Measurements from ENCODE around the gene RAG1.

RAG1 gene

DNA sequence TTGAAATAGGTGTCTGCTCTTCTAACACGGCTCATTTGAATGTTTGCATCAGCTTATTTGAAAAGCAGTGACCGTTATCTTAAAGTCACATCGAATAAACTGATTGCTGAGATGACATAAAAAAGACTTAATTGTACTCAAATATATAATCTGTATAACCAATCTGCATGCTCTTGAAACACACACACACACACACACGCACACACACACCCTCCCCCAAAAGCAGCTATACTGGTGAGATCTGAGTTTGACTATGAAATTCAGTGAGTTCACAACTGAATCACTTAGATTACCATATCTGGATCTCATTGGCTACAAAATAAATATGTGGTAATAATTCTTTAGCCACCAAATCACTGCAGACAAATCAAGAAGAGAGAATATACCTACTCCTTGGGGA is 22.7 kb downstream of the RAG1 start:
- DNase-seq (ENCODE audit: low read depth in 2 of 2) = no peak

DNA sequence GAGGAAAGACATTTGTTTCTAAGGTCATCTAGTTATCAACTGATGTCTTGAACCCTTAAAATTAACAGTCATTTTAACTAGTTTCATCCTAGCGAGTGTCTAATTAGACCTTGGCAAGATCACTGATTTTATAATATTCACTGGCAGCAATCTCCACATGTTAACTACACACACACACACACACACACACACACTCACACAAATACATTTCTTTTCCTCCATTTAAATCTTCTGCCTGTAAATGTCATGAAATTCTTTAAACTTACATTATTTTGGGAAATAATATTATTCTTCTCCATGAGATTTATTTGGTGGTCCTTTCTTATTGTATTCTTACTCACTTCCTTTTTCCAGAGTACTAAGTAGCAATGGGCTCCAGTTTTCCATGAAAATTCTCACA is 23.6 kb downstream of the RAG1 start:
- no peak for DNase-seq (ENCODE audit: low read depth in 2 of 2)

DNA sequence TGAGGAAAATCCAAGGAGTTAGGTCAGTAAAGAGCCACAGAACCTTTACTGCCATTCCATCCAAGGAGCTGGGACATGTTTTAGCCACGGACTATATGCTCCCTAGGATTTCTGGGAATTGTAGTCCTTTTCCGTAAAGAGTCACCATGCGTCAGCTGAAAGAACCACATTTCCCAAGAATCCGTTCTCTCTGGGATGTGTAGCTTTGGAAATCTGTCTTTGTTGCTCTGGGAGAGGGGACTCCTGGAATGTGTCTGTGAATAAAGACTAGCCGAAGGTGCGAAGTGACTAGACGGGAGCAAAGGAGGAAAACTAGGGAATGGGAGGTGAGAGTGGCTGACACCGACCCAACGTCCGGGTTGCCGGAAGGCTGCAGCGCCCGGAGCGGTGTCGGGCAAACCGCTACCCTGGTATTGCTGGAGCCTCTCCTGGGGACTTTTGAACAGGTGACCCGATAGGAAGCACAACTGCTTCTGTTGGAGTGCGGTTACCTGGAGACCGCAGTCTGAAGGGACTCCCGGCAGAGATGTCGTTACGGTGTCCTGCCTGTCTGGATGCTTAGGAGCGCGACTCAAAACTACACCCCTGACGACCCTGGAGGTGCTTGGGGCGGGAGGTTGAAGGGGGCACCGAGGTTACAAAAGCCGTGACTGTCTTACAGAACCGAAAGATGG is 26.6 kb downstream of the RAG1 start, which contains the start of gene IFTAP:
Gene IFTAP (plus strand): TSS at position 187 of the 674 bp plus-strand sequence. CDS start 15,602 bp downstream, outside the sequence.
- peak in 1 of 2 donors; percentile 6 for DNase-seq (ENCODE audit: low read depth in 2 of 2)

DNA sequence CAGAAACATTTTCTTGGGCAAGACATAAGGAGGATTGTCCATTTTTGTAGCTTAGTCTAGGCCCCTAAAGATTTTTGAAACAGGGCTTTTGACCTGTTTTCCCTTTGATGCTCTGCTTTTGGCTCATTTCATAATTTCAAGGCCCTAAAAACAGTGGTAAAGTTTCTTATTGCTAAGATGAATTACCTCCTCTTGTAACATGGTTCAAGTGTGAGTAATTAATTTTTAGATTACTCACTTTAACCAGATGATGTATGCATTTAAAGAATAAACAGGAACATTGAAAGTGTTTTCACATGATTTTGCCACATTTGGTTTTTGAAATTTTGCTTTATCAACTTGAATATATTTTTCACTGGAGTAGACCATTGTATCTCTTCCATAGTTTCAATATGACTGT is 29.1 kb downstream of the RAG1 start:
- no peak for DNase-seq (ENCODE audit: low read depth in 2 of 2)

DNA sequence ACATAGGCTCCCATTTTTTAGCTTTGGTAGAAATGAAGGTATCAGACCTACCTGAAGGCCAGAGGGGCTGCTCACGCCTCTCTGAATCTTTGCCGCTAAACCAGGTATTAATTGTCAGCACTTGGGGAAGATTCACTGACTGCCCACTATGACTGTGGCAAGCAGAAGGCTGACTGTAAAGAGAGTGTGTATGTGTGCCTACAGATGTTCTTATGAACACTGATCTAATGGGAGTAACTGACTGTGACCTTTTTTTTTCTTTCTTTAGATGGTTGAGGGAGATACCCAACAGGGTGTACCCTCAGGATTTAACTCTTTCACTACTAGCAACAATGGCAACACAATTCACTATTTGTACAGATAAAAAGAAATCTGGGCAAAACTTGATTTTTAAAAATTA is 30.2 kb downstream of the RAG1 start, which contains the start of gene RAG2:
Gene RAG2 (minus strand): TSS at position 186 of the 400 bp plus-strand sequence. CDS start 4,068 bp downstream, outside the sequence.
- no peak for DNase-seq (ENCODE audit: low read depth in 2 of 2)

DNA sequence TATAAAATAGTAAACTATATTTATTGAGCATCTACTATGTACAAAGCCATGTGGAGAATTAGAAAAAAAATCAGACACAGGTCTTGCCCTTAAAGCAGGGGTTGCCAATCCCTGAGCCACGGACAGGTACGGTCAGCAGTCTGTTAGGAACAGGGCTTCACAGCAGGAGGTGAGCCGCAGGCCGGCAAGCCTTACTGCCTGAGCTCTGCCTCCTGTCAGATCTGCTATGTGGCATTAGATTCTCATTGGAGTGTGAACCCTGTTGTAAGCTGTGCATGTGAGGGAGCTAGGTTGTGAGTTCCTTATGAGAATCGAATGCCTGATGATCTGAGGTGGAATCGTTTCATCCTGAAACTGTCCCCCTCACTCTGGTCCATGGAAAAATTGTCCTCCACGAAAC is 32.4 kb downstream of the RAG1 start:
- DNase-seq (ENCODE audit: low read depth in 2 of 2) = no peak

DNA sequence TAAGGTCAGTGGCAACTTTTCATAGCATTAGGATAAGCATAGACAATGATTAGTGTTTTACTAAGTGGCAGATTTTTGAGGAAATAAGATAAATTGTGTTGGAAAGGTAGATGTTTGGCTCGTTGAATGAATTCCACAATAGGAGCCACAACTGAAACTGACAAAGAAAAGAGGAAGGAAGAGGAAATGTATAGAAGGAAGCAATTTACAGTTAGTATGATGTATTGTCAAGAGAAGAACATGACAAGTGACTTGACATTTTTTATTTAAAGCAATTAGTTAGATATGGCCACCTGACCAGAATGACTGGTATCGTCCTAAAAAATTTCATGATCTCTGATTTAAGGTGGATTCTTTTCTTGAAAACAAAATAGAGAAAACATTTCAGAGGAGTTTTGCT is 33.3 kb downstream of the RAG1 start:
- DNase-seq (ENCODE audit: low read depth in 2 of 2) = no peak

DNA sequence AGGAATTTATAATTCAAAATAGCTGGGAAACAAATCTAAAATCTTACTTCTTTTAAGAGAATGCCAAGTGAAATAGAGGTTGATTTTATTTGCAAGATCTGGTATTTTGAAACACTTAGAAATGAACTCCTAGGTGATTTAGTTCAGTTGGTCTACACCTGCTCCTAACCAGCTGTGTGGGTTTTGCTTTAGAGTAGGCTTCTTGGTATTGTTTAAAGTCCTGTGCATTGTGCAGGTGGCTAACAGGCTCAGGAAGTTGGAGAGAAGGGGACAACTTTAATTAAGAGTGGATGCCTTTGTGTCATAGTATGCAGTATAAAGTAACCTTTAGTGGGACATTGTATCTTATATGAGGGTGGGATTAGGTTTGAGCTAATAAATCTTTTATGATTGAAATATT is 34.3 kb downstream of the RAG1 start:
- no peak for DNase-seq (ENCODE audit: low read depth in 2 of 2)

DNA sequence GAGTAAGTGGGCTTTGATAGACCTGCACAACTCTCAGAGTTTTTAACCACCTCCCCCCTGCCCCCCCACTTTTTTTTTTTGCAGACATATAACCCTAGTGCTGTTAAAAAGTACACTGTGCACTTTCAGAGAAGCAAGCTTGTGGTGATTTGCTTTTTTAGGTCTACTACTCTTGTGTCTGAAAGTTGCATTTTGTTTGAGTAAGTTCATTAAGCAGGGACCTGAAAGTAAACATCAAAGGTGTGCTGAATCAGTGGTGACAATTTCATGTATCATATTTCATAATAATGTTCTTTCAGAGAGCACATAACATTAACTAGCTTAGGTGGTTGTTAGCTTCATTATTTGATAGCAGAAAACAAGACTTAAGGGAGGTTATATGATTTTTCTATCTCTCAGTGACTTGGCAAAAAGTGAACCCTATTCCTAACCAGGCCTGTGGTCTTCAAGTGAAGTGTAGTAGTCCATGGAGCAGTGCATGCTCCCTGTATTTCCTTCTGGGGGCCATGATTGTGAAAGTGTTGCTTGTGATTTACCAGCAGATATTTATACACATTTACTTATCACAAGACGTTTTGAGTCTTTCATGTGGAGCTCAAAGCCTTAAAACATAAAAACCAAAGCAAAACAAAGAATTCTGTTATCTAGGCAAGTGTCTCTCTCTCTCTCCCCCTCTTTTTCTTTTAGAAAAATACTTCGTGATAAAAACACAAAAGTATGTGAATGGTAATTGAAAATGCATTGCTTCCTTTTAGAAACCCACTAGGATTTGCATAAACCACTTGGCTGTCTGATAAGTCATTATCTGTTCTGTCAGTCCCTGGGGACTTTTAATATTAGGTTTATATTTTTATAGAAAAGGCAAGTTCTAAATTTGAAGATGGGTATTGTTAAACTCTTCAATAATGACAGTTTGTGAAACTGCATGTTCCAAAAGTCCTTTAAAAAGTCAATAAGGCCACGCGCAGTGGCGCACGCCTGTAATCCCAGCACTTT is 37.7 kb downstream of the RAG1 start:
- no peak for DNase-seq (ENCODE audit: low read depth in 2 of 2)

DNA sequence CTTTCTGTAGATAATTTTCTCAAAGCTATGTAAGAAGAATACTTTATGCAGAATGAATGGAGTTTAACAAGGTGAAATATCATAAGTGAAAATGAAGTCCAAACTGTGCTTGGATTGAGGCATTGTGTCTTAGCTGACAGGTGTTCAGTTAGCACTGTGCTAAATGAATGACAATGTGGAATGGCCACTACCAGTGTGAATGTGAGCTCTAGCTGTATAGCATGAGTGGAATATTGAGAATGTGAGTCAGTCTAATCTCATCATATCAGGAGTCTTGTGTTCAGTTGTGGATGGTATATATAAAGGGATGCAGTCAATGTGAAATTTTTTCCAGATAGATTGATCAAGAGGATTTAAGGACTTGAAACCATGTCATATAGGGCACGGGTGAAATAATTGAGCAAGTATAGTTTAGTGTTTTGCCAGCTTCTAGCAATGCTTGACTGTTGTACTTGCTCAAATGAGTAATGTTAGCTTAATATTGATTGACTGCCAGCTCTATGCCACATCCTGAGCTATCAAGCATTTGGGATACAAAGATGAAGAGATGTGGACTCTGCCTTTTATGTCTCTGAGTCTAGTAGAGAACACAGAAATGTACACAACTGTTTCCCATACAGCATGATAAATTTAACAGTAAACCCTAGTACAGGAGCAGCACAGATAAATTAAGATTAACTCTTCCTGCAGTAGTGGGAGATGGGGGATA is 40.8 kb downstream of the RAG1 start:
- DNase-seq (ENCODE audit: low read depth in 2 of 2) = no peak

DNA sequence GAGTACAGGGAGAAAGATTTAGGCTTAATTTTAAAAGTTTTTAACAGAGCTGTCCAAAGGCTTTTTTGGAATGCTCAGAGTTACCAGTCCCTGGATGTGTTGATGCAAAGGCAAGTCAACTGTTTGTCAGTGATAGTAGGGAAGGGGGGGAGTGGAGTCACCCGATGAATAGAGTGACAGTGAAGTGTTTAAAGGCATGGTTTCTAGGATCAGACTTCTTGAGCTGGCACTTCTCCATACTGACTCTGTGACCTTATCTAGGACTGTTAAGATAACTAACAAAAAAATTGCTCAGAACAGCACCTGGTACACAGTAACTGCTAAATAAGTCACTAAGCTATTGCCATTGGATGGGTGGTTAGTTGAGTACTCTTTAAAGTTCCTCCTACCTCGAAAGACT is 41.6 kb downstream of the RAG1 start:
- DNase-seq (ENCODE audit: low read depth in 2 of 2) = no peak

DNA sequence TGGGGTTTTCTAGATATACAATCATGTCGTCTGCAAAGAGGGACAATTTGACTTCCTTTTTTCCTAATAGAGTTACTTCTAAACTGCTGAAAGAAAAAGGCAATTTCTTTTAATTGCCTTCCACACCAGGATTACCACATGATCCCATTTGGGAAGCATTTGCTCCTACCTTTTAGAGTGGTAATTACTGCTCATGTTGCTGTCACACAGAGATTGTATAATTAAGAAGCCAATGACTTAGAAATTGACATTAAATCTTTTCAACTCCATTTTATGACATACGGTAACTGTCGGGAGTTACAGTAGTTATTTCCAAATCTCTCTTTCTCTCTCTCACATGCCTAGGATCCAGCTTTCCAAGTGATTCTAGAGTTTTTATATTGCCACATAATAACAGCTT is 48.0 kb downstream of the RAG1 start:
- DNase-seq (ENCODE audit: low read depth in 2 of 2) = no peak

DNA sequence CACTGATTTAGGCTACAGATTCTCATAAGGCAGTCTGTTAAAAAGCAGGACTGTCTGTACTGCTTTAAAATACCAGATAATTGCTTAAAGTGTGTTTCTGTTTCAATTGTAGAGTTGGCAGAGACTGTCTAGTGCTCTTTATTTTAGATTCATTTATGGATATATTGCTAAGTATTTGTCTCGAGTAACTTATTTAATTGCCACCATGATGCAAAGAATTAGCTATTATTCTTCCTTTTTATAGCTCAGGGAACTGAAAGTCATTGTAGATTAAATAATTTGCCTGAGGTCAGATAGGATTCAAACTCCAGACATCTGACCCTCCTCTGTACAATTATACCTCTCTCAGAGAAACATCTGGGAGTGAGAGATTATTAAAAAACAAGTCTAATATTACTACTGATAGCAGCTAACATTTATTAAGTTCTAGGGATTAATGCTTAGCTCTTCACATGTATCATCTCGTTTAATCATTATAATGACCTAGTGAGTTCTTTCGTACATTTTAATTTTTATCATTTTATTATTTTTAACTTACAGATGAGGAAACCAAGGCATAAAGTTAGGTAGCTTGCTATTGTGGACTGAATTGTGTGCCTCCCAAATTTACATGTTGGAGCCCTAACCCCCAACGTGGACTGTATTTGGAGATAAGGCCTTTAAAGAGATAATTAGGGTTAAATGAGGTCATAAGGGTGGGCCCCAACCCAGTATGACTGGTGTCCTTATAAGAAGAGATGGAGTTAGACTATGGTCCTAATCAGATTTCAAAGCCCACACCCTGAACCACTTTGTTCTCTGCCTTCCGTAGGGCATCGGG is 49.9 kb downstream of the RAG1 start:
- no peak for DNase-seq (ENCODE audit: low read depth in 2 of 2)

DNA sequence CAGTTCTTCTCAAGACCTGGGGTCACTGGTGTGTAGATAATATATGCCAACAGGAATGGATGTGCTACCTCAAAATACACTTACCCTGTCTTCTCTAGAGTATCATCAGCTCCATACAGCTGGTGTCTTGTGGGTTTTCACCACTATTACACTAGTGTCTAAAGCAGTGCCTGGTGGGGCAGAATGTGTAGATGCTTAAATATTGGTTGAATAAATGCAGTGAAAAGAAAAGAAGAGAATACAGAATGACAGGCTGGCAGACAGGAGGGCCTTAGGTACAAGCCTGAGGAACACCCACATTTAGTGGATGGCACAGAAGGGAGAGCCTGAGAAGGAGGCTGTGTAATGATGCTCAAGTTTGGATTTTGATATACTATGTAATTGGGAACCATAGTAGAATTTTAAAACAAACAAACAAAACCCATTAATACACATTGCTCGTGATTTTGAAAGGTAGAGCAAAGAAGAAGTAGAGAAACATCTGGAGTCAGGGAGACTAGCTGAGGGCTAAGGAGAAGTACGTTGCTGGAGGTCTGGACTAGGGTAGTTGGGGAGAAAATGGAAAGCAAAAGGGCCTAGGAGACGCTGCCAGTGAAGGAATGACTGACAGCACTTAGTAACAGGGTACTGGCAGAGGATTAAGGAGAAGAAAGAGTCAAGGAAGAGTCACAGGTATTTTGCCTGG is 50.7 kb downstream of the RAG1 start:
- DNase-seq (ENCODE audit: low read depth in 2 of 2) = no peak

DNA sequence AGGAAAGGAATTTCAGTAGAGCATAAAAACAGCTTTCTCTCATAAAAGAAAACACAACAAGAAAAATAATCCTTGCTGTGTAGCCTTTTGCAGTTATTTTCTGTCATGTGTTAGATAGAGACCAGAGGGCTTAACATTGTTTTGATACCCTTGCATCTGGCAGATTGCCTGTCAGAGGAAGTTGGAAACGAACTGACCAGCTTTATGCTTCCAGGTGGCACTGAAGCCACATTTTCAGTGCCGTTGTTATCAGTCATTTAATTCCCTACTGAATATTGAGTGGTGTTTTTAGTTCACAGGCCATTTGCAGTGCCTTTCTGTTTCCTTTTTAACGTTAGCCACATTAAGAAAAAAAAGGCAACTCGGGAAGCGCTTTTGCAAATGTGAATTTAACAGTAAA is 51.7 kb downstream of the RAG1 start:
- DNase-seq (ENCODE audit: low read depth in 2 of 2) = no peak

DNA sequence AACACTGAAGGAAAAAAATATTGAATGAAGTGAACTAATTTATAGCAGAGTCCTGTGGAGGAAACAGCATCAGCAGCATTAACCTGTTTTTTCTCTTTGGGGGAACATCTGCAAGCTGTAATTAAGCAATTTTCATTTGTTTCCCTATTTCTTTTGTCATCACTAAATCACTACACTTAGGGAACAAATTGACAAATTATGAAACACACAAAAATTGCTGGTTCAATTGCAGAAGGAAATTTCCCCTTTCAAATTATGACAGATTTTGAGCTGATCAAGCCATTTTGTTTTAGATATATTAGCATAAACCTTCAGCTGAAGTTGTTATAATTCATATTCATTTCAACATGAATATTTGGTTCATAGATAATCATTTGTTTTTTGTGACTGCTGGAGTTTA is 52.4 kb downstream of the RAG1 start:
- DNase-seq (ENCODE audit: low read depth in 2 of 2) = no peak

DNA sequence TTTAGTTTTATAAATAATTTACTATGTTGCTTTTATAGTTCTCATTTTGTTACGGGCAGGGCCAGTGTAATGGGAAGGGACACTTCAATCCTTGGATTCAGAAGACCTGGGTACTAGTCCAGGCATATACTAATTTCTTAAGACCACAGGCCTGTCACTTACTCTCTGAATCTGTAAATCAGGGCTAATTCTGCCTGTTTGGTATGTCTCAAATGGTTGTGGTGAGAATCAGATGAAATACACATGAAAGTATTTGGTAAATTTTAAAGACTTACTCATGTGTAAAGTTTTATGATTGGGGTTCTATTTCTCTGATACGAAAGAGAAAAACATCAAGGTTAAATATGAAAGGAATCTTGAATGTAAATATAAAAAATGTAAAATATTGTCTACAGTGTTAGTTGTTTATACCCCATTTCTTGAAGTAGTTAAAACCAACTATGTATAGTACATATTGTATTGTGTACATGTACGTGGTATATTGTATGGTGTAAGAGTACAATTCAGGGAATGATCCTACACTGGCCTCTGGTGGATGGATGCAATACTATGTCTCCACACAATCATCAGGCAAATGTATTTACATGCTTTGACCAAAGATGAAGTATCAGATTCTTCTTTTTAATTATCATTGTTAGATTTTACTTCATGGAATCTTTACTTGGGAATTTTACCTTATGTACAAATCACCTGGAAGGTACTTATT is 54.8 kb downstream of the RAG1 start:
- DNase-seq (ENCODE audit: low read depth in 2 of 2) = no peak

DNA sequence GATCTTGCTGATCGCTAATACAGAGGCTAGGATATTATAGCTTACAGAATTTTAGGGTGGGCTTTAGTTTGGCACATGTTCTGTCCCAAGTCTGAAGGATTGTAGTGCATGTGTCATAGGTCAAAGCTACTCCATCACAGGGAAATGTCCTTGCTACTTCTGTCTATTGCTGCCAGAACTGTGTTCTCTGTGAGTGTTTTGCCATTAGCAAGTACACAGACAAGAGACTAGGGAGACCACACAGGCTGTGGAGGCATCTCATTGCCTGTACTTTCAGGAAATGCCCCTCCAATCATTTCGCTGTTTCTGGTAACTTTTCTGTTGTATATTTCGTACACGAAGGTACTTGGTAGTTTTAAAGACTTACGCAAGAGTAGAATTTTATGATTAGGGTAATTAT is 55.7 kb downstream of the RAG1 start:
- no peak for DNase-seq (ENCODE audit: low read depth in 2 of 2)

DNA sequence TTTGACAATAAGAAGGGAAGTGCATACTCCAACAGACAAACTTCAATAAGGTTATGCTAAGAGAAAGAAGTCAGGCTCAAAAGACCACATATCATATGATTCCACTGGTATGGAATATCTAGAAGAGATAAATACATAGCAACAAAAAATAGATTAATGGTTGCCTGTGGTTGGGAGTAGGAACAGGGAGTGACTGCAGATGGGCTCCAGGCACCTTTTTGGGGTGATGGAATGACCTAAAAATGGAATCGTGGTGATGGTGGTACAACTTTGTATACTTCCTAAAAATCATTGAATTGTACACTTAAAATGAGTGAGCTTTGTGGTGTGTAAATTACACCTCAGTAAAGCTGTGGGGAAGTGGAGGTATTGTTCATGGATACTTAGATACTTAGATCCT is 59.2 kb downstream of the RAG1 start:
- no peak for DNase-seq (ENCODE audit: low read depth in 2 of 2)

DNA sequence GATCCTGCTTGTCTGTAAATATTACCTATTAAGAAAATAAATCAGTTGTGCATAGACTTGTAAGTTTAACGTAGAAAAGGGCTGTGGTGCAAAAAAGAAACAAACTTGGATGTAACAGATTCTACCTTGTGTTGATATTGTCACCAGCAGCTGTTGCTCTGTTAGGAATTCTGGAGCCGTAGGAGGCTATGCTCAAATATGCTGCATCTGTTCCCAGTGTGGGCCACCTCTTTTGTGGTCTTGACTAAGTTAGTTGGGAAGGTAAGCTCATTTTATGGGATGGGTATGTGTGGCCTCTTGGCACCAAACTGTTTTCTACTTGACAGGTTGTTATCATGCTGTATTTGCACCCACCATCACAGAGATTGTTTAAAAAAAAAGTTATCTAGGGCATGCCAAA is 59.7 kb downstream of the RAG1 start:
- DNase-seq (ENCODE audit: low read depth in 2 of 2) = no peak
